ENCODE data around the gene CDH15. TPM values are rescaled to one million over a fixed set of nuclear protein-coding genes. Genes with fewer than 3 reads are reported as not detected.

CDH15 gene
- total and polyA plus RNA-seq, 2 of the 13 experiments (the other 11 are each of a cell fraction or from before 2014, with no cell fraction given): 0.74 to 2.2 TPM

GRCh38 chr16:89171216-89172170, at the start of gene CDH15 (continued):
- TF ChIP-seq ISL2 (CRISPR knock-in tag; IDR thresholded peaks at IDR 0.05): no peak
- TF ChIP-seq FOXK1 (CRISPR knock-in tag; IDR thresholded peaks at IDR 0.05; ENCODE audit: borderline replicate concordance, low read depth): no peak
- TF ChIP-seq ZZZ3 (CRISPR knock-in tag; IDR thresholded peaks at IDR 0.05; ENCODE audit: borderline replicate concordance): no peak
- no peak for TF ChIP-seq ZHX1 (CRISPR knock-in tag; IDR thresholded peaks at IDR 0.05; ENCODE audit: low read depth)
- TF ChIP-seq ZNF543 (CRISPR knock-in tag; IDR thresholded peaks at IDR 0.05): no peak
- no peak for TF ChIP-seq ZSCAN12 (CRISPR knock-in tag; IDR thresholded peaks at IDR 0.05)
- TF ChIP-seq KDM3A (CRISPR knock-in tag; IDR thresholded peaks at IDR 0.05; ENCODE audit: low read depth): no peak
- TF ChIP-seq ARID3A (IDR thresholded peaks at IDR 0.05; ENCODE audit: low read depth, low read length): no peak
- no peak for TF ChIP-seq KDM5A (IDR thresholded peaks at IDR 0.05; ENCODE audit: borderline replicate concordance, low read length)
- no peak for TF ChIP-seq ZNF335 (CRISPR knock-in tag; IDR thresholded peaks at IDR 0.05)
- TF ChIP-seq ZNF253 (CRISPR knock-in tag; IDR thresholded peaks at IDR 0.05; ENCODE audit: borderline replicate concordance): no peak
- no peak for TF ChIP-seq ZNF678 (CRISPR knock-in tag; IDR thresholded peaks at IDR 0.05)
- TF ChIP-seq SNAI1 (CRISPR knock-in tag; IDR thresholded peaks at IDR 0.05; ENCODE audit: borderline replicate concordance): 0 out of 2 replicates have a peak, but pooled peaks have one; percentile 38
- TF ChIP-seq RERE (CRISPR knock-in tag; IDR thresholded peaks at IDR 0.05; ENCODE audit: low read depth): no peak
- 0 out of 2 replicates have a peak, but pooled peaks have one; percentile 11 for TF ChIP-seq MTA1 (CRISPR knock-in tag; IDR thresholded peaks at IDR 0.05; ENCODE audit: borderline replicate concordance)
- TF ChIP-seq ZNF75D (CRISPR knock-in tag; IDR thresholded peaks at IDR 0.05; ENCODE audit: borderline replicate concordance): no peak
- no peak for TF ChIP-seq ZNF549 (CRISPR knock-in tag; IDR thresholded peaks at IDR 0.05)
- peak; percentile 38 for TF ChIP-seq MED8 (CRISPR knock-in tag; IDR thresholded peaks at IDR 0.05; ENCODE audit: insufficient replicate concordance)
- no peak for TF ChIP-seq DNMT1 (CRISPR knock-in tag; IDR thresholded peaks at IDR 0.05)
